ENCODE results near the gene GMIP.

DNA sequence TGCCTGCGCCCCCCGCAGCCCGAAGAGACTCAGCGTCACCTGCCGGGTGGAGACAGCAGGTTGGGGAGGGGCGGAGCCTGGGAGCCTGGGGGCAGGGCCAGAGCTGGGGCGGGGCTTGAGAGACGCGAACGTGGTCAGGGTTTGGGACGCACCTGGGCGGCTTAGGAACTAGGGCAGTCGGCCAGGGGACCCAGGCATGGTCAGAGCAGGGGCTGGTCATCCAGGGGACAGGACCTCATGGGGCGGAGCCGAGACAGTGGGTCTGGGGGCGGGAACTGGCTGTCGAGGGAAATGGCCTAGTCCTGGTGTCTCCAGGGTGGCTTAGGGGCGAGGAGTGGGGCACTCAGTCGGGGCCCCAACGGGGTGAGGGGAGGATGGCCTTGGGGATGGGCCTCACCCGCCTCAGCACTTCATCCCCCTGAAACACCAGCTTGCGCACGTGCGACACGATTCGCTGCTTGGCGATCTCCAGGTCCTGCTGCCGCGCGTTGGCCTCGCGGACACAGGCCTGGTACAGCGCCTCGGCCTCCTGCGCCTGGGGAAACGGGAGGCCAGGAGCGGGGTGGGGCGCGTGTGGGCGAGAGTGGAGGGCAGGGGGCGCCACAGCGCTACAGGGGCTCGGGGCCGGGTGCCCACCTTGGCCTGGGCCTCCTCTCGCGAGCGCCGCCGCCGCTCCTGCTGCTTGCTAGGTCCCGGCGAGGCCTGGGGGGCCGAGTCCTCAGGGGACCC is 5.8 kb downstream of the GMIP start:
- TF ChIP-seq, protein P1, sequence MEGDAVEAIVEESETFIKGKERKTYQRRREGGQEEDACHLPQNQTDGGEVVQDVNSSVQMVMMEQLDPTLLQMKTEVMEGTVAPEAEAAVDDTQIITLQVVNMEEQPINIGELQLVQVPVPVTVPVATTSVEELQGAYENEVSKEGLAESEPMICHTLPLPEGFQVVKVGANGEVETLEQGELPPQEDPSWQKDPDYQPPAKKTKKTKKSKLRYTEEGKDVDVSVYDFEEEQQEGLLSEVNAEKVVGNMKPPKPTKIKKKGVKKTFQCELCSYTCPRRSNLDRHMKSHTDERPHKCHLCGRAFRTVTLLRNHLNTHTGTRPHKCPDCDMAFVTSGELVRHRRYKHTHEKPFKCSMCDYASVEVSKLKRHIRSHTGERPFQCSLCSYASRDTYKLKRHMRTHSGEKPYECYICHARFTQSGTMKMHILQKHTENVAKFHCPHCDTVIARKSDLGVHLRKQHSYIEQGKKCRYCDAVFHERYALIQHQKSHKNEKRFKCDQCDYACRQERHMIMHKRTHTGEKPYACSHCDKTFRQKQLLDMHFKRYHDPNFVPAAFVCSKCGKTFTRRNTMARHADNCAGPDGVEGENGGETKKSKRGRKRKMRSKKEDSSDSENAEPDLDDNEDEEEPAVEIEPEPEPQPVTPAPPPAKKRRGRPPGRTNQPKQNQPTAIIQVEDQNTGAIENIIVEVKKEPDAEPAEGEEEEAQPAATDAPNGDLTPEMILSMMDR (IDR thresholded peaks at IDR 0.05), result no peak
- no peak for TF ChIP-seq POLR2A (IDR thresholded peaks at IDR 0.05)

Measured in testis (tissue), 2 donors.